ENCODE measurements around the gene SLC25A21. TPM values are rescaled to one million over a fixed set of nuclear protein-coding genes. Genes with fewer than 3 reads are reported as not detected.
"Not testable (repeated sequence)": the region's sequence is repeated elsewhere in the genome, so short reads cannot be mapped to it uniquely, and the experiment has no call there.

The SLC25A21 gene
- polyA plus RNA-seq, 2 of the 4 experiments (the other 2 are of a cell fraction): 0.68 to 1.4 TPM

- TF ChIP-seq NPAS2 (CRISPR knock-in tag; IDR thresholded peaks at IDR 0.05; ENCODE audit: borderline replicate concordance) (no peak), FOSL2 (IDR thresholded peaks at IDR 0.05) (peak; percentile 48; the same call in 1 of the 2 replicates), FOSL2 (CRISPR knock-in tag; IDR thresholded peaks at IDR 0.05) (peak; percentile 96), MAX (IDR thresholded peaks at IDR 0.05) (no peak), EHF (CRISPR knock-in tag; IDR thresholded peaks at IDR 0.05) (no peak), JUNB (IDR thresholded peaks at IDR 0.05) (peak; percentile 79), EHMT2 (IDR thresholded peaks at IDR 0.05; ENCODE audit: low read depth) (no peak), HMGXB4 (CRISPR knock-in tag; IDR thresholded peaks at IDR 0.05; ENCODE audit: borderline replicate concordance) (no peak), CEBPB (IDR thresholded peaks at IDR 0.05) (peak in 1 of 2 experiments; percentile 31; a peak in 1 of 4 replicates), FOXS1 (CRISPR knock-in tag; IDR thresholded peaks at IDR 0.05) (no peak), KDM1A (IDR thresholded peaks at IDR 0.05; ENCODE audit: low read depth) (no peak), ZC3H11A (IDR thresholded peaks at IDR 0.05) (no peak), GATA3 (IDR thresholded peaks at IDR 0.05; ENCODE audit: borderline replicate concordance) (peak; percentile 44; the same call in 1 of the 2 replicates), REST (IDR thresholded peaks at IDR 0.05) (no peak), CTCF (IDR thresholded peaks at IDR 0.05) (no peak)
- no peaks in the 10 kb centered on the region for H3K9me3 ChIP-seq
- ATAC-seq: peak; percentile 34 to 78; a peak in 4 of 6 replicates
- peak; percentile 80 for FAIRE-seq
- CTCF ChIA-PET: no interaction called here
- peaks cover 28% of the 10 kb centered on the region for H3K4me1 ChIP-seq
- WGBS (ENCODE audit: missing lambda C conversion rate): 48% methylated on average over 3 of the region's 3 CpGs
- peak overlapping the region; percentile 69 to 77 for H3K27ac ChIP-seq
- H3K4me2 ChIP-seq: peak overlapping the region; percentile 49
- peak; percentile 26 to 54 for DNase-seq (ENCODE audit: low read depth in 1 of 2, low spot score in 1 of 2)
- H3K4me3 ChIP-seq: no peak overlapping the region
- POLR2A ChIA-PET: no interaction called here
Measured at GRCh38 chr14:36981832-36982529, 190.4 kb downstream of the SLC25A21 start.

GRCh38 chr14:36980413-36980812 is 192.0 kb downstream of the SLC25A21 start:
- H3K27ac ChIP-seq: peak overlapping the region; percentile 17 to 27; a peak in 1 of 6 replicates
- ATAC-seq, H3K4me3 ChIP-seq, POLR2A ChIA-PET, CTCF ChIA-PET, FAIRE-seq, H3K9me3 ChIP-seq: not testable (repeated sequence)
- H3K4me1 ChIP-seq: peaks cover 44% of the 10 kb centered on the region
- H3K4me2 ChIP-seq: peak overlapping the region; percentile 17; the same call in 2 of the 3 replicates
- WGBS (ENCODE audit: missing lambda C conversion rate): 48% methylated on average over 4 of the region's 4 CpGs
- DNase-seq (ENCODE audit: low read depth in 1 of 2, low spot score in 1 of 2): peak in 1 of 2 experiments; percentile 33
